Subcutaneous abdominal adipose tissue (tissue), 5 donors: ENCODE results near the gene HNRNPL.
A peak's percentile ranks its signal among the peaks of the same experiment; 100 is the strongest.

ENCODE experiments used
- H3K27ac ChIP-seq: one replicate; pipeline ENCODE4 v1.7.0; 2013; ENCODE audit warnings: low read depth, mild to moderate bottlenecking, inconsistent platforms, low read length, moderate library complexity
- H3K27me3 ChIP-seq, 5 donors: one replicate each; pipeline ENCODE4 v1.7.0; 2013; ENCODE audit warnings: low read length in 5 of 5, inconsistent platforms in 1 of 5; ENCODE audit not compliant: control insufficient read depth in 5 of 5, insufficient read depth in 4 of 5
- H3K36me3 ChIP-seq, 5 donors: one replicate each; pipeline ENCODE4 v1.7.0; 2013; ENCODE audit warnings: low read length in 5 of 5; ENCODE audit not compliant: control insufficient read depth in 5 of 5, insufficient read depth in 5 of 5
- H3K4me1 ChIP-seq, 5 donors: one replicate each; pipeline ENCODE4 v1.7.0; 2013; ENCODE audit warnings: low read length in 5 of 5, mild to moderate bottlenecking in 3 of 5, moderate library complexity in 1 of 5; ENCODE audit not compliant: control insufficient read depth in 5 of 5, insufficient read depth in 5 of 5
- H3K4me3 ChIP-seq, 5 donors: one replicate each; pipeline ENCODE4 v1.7.0; 2013; ENCODE audit warnings: low read length in 5 of 5, low read depth in 1 of 5
- H3K9ac ChIP-seq, 5 donors: one replicate each; pipeline ENCODE4 v1.7.0; 2013; ENCODE audit warnings: low read length in 5 of 5, mild to moderate bottlenecking in 4 of 5, moderate library complexity in 3 of 5
- H3K9me3 ChIP-seq, 5 donors: one replicate each; pipeline ENCODE4 v1.7.0; 2013; ENCODE audit warnings: low read length in 5 of 5; ENCODE audit not compliant: control insufficient read depth in 5 of 5
- donor health status: healthy.
- donor health status: healthy.
- donor health status: healthy.
- donor health status: healthy.
- donor health status: healthy.

HNRNPL gene

GRCh38 chr19:38848299-38849146 is 1.3 kb downstream of the HNRNPL start:
- peak overlapping the region; percentile 97 for H3K27ac ChIP-seq
- H3K36me3 ChIP-seq, result peaks cover 2 to 43% (median 42%) of the 10 kb centered on the region in 5 donors
- peak overlapping the region; percentile 55 to 75 (median 73) for H3K4me3 ChIP-seq

GRCh38 chr19:38846097-38846496 is 3.7 kb downstream of the HNRNPL start:
- Histone ChIP-seq H3K4me1 (peaks cover 13 to 37% (median 33%) of the 10 kb centered on the region in 5 donors), H3K27me3 (no peaks in the 10 kb centered on the region), H3K4me3 (no peak overlapping the region), H3K27ac (no peak overlapping the region), H3K9me3 (no peaks in the 10 kb centered on the region), H3K36me3 (peaks cover 8 to 67% (median 66%) of the 10 kb centered on the region in 5 donors), H3K9ac (no peak overlapping the region)

More at GRCh38 chr19:38848299-38849146, 1.3 kb downstream of the HNRNPL start:
- Histone ChIP-seq H3K4me1 (peaks cover 16 to 46% (median 41%) of the 10 kb centered on the region in 5 donors), H3K9ac (peak overlapping the region; percentile 32 to 88 (median 81)), H3K27me3 (no peaks in the 10 kb centered on the region), H3K9me3 (no peaks in the 10 kb centered on the region)

- H3K9ac ChIP-seq, result no peak overlapping the region
- H3K27me3 ChIP-seq, result no peaks in the 10 kb centered on the region
- H3K36me3 ChIP-seq, result peaks cover 8 to 73% (median 72%) of the 10 kb centered on the region in 5 donors
- no peak overlapping the region for H3K4me3 ChIP-seq
- peaks cover 12 to 36% (median 33%) of the 10 kb centered on the region in 5 donors for H3K4me1 ChIP-seq
- H3K9me3 ChIP-seq, result no peaks in the 10 kb centered on the region
- no peak overlapping the region for H3K27ac ChIP-seq
Observed at GRCh38 chr19:38845374-38846024, 4.3 kb downstream of the HNRNPL start.

GRCh38 chr19:38844093-38844686 is 5.6 kb downstream of the HNRNPL start:
- Histone ChIP-seq H3K4me1 (peaks cover 7 to 36% (median 33%) of the 10 kb centered on the region in 5 donors), H3K9me3 (no peaks in the 10 kb centered on the region), H3K27ac (peak overlapping the region; percentile 23), H3K4me3 (no peak overlapping the region), H3K36me3 (peaks cover 8 to 86% (median 84%) of the 10 kb centered on the region in 5 donors), H3K9ac (no peak overlapping the region), H3K27me3 (no peaks in the 10 kb centered on the region)

GRCh38 chr19:38843175-38843758 is 6.5 kb downstream of the HNRNPL start:
- Histone ChIP-seq H3K9ac (no peak overlapping the region), H3K4me1 (peaks cover 4 to 28% (median 24%) of the 10 kb centered on the region in 5 donors)

GRCh38 chr19:38842439-38843174 is 7.2 kb downstream of the HNRNPL start:
- peaks cover 10 to 100% (median 98%) of the 10 kb centered on the region in 5 donors for H3K36me3 ChIP-seq
- peaks cover 2 to 21% (median 18%) of the 10 kb centered on the region in 5 donors for H3K4me1 ChIP-seq
- no peaks in the 10 kb centered on the region for H3K9me3 ChIP-seq
- no peak overlapping the region for H3K9ac ChIP-seq
- H3K27ac ChIP-seq, result no peak overlapping the region
- H3K27me3 ChIP-seq, result no peaks in the 10 kb centered on the region
- no peak overlapping the region for H3K4me3 ChIP-seq

More at GRCh38 chr19:38843175-38843758, 6.5 kb downstream of the HNRNPL start:
- Histone ChIP-seq H3K27ac (peak overlapping the region; percentile 23), H3K4me3 (no peak overlapping the region), H3K36me3 (peaks cover 10 to 96% (median 93%) of the 10 kb centered on the region in 5 donors), H3K27me3 (no peaks in the 10 kb centered on the region), H3K9me3 (no peaks in the 10 kb centered on the region)

GRCh38 chr19:38841787-38842438 is 7.9 kb downstream of the HNRNPL start:
- Histone ChIP-seq H3K9ac (peak overlapping the region in 1 of 5 donors; percentile 1), H3K4me1 (peaks cover 0 to 14% (median 12%) of the 10 kb centered on the region in 5 donors)

GRCh38 chr19:38841180-38841766 is 8.5 kb downstream of the HNRNPL start:
- H3K4me1 ChIP-seq, result peaks cover 0 to 14% (median 11%) of the 10 kb centered on the region in 5 donors
- H3K27ac ChIP-seq, result no peak overlapping the region
- H3K27me3 ChIP-seq, result no peaks in the 10 kb centered on the region
- H3K36me3 ChIP-seq, result peaks cover 9 to 99% (median 98%) of the 10 kb centered on the region in 5 donors
- H3K4me3 ChIP-seq, result no peak overlapping the region
- H3K9ac ChIP-seq, result peak overlapping the region in 2 of 5 donors; percentile 1 to 35
- no peaks in the 10 kb centered on the region for H3K9me3 ChIP-seq

More at GRCh38 chr19:38841787-38842438, 7.9 kb downstream of the HNRNPL start:
- H3K36me3 ChIP-seq, result peaks cover 10 to 100% (median 98%) of the 10 kb centered on the region in 5 donors
- no peak overlapping the region for H3K4me3 ChIP-seq
- no peaks in the 10 kb centered on the region for H3K9me3 ChIP-seq
- no peak overlapping the region for H3K27ac ChIP-seq
- H3K27me3 ChIP-seq, result no peaks in the 10 kb centered on the region
